OCI-LY3 (cell line): ENCODE data around the gene BCKDHB.
"Not testable (repeated sequence)": the region's sequence is repeated elsewhere in the genome, so short reads cannot be mapped to it uniquely, and the experiment has no call there.

Experiments used
- H2AFZ ChIP-seq: fragments of 200-600, 300-600 bp; shearing (Covaris generic); 2 replicates; pipeline ENCODE4 v1.6.0; 2014; ENCODE audit warnings: antibody characterized with exemption, low read depth, low read length
- H3K27ac ChIP-seq: fragments of 200-600, 300-600 bp; sonication (generic); 2 replicates; pipeline ENCODE4 v1.5.1; 2014; ENCODE audit warnings: mild to moderate bottlenecking, low read length, moderate library complexity, mixed read lengths
- H3K27me3 ChIP-seq: fragments of 200-600, 300-600 bp; sonication (generic); 2 replicates; pipeline ENCODE4 v1.6.1; 2014; ENCODE audit warnings: low read depth, low read length, mixed read lengths
- H3K36me3 ChIP-seq: fragments of 200-600, 300-600 bp; sonication (generic); replicated peaks from 2 replicates; pipeline ENCODE3; 2014; ENCODE audit warnings: low read depth, low read length, mixed read lengths
- H3K4me1 ChIP-seq: fragments of 300-600, 200-600 bp; sonication (generic); 2 replicates; pipeline ENCODE4 v1.6.1; 2014; ENCODE audit warnings: low read length, mixed read lengths
- H3K4me2 ChIP-seq: fragments of 200-600, 300-600 bp; sonication (generic); 2 replicates; pipeline ENCODE4 v1.6.1; 2014; ENCODE audit warnings: low read length, mixed read lengths
- H3K4me3 ChIP-seq: fragments of 300-600, 200-600 bp; sonication (generic); 2 replicates; pipeline ENCODE4 v1.5.1; 2014; ENCODE audit warnings: antibody characterized with exemption, mild to moderate bottlenecking, low read length, moderate library complexity
- H3K79me2 ChIP-seq: fragments of 300-600, 200-600 bp; shearing (Covaris generic); 2 replicates; pipeline ENCODE4 v1.6.1; 2014; ENCODE audit warnings: mild to moderate bottlenecking, low read length, mixed read lengths
- H3K9ac ChIP-seq: fragments of 300-600, 200-600 bp; shearing (Covaris generic); 2 replicates; pipeline ENCODE4 v1.6.0; 2014; ENCODE audit warnings: mild to moderate bottlenecking, low read length, moderate library complexity
- H3K9me3 ChIP-seq: fragments of 200-600, 300-600 bp; shearing (Covaris generic); 2 replicates; pipeline ENCODE4 v1.6.1; 2014; ENCODE audit warnings: low read length, mixed read lengths; ENCODE audit not compliant: insufficient read depth
- H4K20me1 ChIP-seq: fragments of 200-600, 300-600 bp; sonication (generic); 2 replicates; pipeline ENCODE4 v1.6.1; 2016; ENCODE audit warnings: low read length, mixed read lengths; ENCODE audit not compliant: insufficient read depth
- EZH2phosphoT487 ChIP-seq: fragments of 200-600 bp; shearing (Covaris generic); IDR thresholded peaks from 2 replicates; pipeline ENCODE4 v1.6.1; 2018; ENCODE audit warnings: antibody characterized with exemption, mixed run types, low read depth
- TF ChIP-seq, protein P1 (sequence below): fragments of 200-600, 300-600 bp; sonication (generic); IDR thresholded peaks from 2 replicates; pipeline ENCODE4 v1.5.1; 2014; ENCODE audit warnings: antibody characterized with exemption, low read length, low read depth

Gene BCKDHB

DNA sequence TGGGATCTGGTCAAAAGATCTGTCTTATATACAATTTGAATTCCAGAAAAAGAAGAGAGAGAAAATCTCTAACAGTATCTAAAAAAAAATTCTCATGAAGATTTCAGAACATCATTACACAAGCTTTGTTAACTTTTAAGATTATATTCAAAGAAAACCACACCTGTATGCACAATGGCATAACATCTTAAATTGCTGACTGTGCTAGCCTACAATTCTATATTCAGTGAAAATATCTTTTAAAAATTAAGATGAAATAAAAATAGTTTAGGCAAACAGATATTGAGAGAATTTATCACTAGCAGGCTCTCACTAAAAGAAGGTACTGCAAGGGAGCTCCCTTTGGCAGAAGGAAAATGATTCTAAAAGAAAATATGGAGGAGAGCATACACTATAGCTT lies 100.3 kb downstream of the BCKDHB start:
- Histone ChIP-seq H3K36me3 (peaks cover 10% of the 10 kb centered on the region), H3K9me3 (no peaks in the 10 kb centered on the region), H3K4me2 (no peak overlapping the region), H4K20me1 (no peaks in the 10 kb centered on the region), H3K27ac (no peak overlapping the region), H3K9ac (no peak overlapping the region), H3K4me3 (no peak overlapping the region), H3K4me1 (peaks cover 43% of the 10 kb centered on the region), H2AFZ (no peak overlapping the region), H3K79me2 (no peaks in the 10 kb centered on the region), H3K27me3 (no peaks in the 10 kb centered on the region)
- TF ChIP-seq, protein P1, sequence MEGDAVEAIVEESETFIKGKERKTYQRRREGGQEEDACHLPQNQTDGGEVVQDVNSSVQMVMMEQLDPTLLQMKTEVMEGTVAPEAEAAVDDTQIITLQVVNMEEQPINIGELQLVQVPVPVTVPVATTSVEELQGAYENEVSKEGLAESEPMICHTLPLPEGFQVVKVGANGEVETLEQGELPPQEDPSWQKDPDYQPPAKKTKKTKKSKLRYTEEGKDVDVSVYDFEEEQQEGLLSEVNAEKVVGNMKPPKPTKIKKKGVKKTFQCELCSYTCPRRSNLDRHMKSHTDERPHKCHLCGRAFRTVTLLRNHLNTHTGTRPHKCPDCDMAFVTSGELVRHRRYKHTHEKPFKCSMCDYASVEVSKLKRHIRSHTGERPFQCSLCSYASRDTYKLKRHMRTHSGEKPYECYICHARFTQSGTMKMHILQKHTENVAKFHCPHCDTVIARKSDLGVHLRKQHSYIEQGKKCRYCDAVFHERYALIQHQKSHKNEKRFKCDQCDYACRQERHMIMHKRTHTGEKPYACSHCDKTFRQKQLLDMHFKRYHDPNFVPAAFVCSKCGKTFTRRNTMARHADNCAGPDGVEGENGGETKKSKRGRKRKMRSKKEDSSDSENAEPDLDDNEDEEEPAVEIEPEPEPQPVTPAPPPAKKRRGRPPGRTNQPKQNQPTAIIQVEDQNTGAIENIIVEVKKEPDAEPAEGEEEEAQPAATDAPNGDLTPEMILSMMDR, result no peak
- no peak for TF ChIP-seq EZH2phosphoT487

GRCh38 chr6:80209430-80209829 lies 103.0 kb downstream of the BCKDHB start:
- Histone ChIP-seq H3K4me2 (peak overlapping the region; percentile 74), H3K27me3 (no peaks in the 10 kb centered on the region), H3K9me3 (no peaks in the 10 kb centered on the region), H3K4me1 (peaks cover 38% of the 10 kb centered on the region), H3K79me2 (no peaks in the 10 kb centered on the region), H3K27ac (peak overlapping the region; percentile 64), H3K36me3 (peaks cover 4% of the 10 kb centered on the region), H2AFZ (no peak overlapping the region), H4K20me1 (no peaks in the 10 kb centered on the region), H3K9ac (no peak overlapping the region), H3K4me3 (peak overlapping the region; percentile 20)
- TF ChIP-seq, protein P1, result no peak

GRCh38 chr6:80210618-80211017 lies 104.1 kb downstream of the BCKDHB start:
- Histone ChIP-seq H3K79me2 (no peaks in the 10 kb centered on the region), H2AFZ (no peak overlapping the region), H3K4me2 (peak overlapping the region; percentile 74), H3K9me3 (no peaks in the 10 kb centered on the region), H3K9ac (peak overlapping the region; percentile 18), H3K36me3 (no peaks in the 10 kb centered on the region), H4K20me1 (no peaks in the 10 kb centered on the region), H3K4me3 (peak overlapping the region; percentile 26), H3K27me3 (no peaks in the 10 kb centered on the region), H3K4me1 (peaks cover 38% of the 10 kb centered on the region), H3K27ac (peak overlapping the region; percentile 64)
- TF ChIP-seq EZH2phosphoT487, result no peak

DNA sequence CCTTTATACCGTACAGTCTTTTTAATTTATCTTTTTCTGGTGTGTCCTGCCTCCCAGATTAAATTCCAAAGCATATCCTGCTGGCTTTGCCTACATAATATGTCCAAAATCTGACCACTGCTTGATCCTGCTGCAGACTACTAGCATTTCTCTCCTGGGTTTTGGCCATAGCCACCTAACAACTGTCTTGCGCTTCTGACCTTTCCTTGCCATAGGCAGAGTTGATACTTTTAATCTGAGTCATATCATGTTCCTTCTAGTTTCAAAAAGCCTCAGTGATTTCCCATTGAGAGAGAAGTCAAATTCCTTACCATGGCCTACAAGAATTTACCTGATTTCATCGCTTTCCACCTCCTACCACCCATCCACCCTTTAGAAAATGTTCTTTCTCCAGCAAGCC lies 104.8 kb downstream of the BCKDHB start:
- H3K9me3 ChIP-seq, result no peaks in the 10 kb centered on the region
- no peaks in the 10 kb centered on the region for H3K36me3 ChIP-seq
- TF ChIP-seq, protein P1, result no peak
- no peak for TF ChIP-seq EZH2phosphoT487
- H3K27ac ChIP-seq, result peak overlapping the region; percentile 64
- peak overlapping the region; percentile 74 for H3K4me2 ChIP-seq
- H3K4me1 ChIP-seq, result peaks cover 38% of the 10 kb centered on the region
- H3K79me2 ChIP-seq, result no peaks in the 10 kb centered on the region
- no peaks in the 10 kb centered on the region for H4K20me1 ChIP-seq
- H3K4me3 ChIP-seq, result peak overlapping the region; percentile 21; the same call in 1 of the 2 replicates
- H2AFZ ChIP-seq, result no peak overlapping the region
- no peaks in the 10 kb centered on the region for H3K27me3 ChIP-seq
- H3K9ac ChIP-seq, result peak overlapping the region; percentile 18; the same call in 1 of the 2 replicates

DNA sequence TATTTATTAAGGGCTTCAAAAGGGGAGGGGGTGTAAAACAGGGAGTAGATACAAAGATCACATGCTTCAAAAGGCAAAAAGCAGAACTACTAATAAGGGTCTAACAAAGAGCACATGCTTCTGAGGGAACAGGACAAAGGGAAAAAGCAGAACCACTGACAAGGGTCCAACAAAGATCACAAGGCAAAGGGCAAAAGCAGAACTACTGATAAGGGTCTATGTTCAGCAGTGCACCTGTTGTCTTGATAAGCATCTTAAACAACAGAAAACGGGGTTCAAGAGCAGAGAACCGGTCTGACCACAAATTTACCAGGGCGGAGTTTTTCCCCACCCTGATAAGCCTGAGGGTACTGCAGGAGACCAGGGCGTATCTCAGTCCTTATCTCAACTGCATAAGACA lies 105.4 kb downstream of the BCKDHB start:
- not testable (repeated sequence) for H2AFZ ChIP-seq, H3K9ac ChIP-seq, H3K79me2 ChIP-seq, H3K9me3 ChIP-seq, H3K27me3 ChIP-seq, H4K20me1 ChIP-seq, H3K36me3 ChIP-seq, H3K4me3 ChIP-seq
- Histone ChIP-seq H3K27ac (peak overlapping the region; percentile 64), H3K4me1 (peaks cover 38% of the 10 kb centered on the region), H3K4me2 (peak overlapping the region; percentile 74)
